ENCODE measurements around the gene TMEM269.
A peak's percentile ranks its signal among the peaks of the same experiment; 100 is the strongest.

Gene TMEM269

GRCh38 chr1:42824481-42825035 lies 39.8 kb downstream of the TMEM269 start:
- DNase-seq (ENCODE audit: low spot score) = no peak

DNA sequence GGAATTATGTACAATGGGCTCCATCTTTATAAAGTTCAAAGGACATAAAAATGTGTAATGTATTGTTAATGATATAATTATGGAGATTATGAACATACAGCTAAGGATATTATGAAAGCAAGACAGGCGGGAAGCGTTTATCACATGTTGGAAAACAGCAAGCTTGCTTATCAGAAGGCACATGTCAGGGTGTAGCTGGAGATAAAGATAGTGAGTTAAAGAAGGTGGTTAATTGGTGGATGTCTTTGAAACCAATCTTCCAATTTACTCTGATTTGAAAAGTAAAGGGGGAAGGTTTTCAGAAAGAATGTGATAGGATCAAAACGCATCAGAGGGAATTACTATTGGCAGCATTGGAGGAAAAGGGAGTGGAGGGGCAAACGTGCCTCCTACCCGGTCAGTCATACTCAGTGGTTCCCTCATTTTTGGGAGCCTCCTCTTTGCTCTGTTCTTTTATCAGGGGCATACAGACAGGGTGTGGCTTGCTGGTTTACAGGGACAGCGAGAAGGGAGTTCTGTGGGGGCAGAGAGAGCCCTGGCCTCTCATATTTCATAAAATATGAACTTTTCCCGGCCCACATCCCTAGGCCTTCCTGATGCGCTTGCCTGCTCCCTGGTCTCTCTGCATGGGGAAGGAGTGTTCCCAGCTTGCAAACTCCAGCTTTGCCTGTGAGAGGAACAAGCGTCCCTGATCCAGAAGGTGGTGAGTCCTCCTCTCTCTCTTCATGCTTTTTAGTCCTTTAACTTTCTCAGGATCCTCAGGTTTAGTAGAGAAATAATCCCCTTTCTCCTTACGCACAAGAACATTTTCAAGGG lies 40.5 kb downstream of the TMEM269 start:
- DNase-seq (ENCODE audit: low spot score) = no peak

DNA sequence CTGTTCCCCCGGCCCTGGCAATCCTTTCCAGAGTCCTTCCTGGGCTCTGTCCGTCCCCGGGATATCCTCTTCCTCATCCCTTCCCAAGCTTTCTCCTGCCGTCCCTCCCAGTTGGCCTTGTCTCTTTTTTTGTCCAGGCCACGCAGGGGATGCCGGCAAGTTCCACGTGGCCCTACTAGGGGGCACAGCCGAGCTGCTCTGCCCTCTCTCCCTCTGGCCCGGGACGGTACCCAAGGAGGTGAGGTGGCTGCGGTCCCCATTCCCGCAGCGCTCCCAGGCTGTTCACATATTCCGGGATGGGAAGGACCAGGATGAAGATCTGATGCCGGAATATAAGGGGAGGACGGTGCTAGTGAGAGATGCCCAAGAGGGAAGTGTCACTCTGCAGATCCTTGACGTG lies 45.8 kb downstream of the TMEM269 start:
- DNase-seq (ENCODE audit: low spot score) = no peak

DNA sequence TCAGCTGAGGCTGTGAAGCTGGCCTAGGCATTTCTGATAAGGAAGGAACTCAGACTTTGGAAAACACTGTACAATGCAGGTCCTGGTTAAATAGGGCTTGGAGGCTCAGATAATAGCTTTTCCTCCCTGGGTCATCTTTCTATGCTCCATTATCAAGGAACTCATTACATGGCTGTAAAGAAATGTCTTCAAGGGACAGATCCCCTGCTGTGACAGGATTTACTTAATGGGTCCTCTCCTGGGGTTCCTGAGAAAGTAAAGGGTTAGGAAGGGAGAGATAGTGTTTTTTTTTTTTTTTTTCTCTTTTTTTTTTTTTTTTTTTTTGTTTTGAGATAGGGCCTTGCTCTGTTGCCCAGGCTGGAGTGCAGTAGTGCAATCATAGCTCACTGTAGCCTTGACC lies 46.5 kb downstream of the TMEM269 start:
- no peak for DNase-seq (ENCODE audit: low spot score)

DNA sequence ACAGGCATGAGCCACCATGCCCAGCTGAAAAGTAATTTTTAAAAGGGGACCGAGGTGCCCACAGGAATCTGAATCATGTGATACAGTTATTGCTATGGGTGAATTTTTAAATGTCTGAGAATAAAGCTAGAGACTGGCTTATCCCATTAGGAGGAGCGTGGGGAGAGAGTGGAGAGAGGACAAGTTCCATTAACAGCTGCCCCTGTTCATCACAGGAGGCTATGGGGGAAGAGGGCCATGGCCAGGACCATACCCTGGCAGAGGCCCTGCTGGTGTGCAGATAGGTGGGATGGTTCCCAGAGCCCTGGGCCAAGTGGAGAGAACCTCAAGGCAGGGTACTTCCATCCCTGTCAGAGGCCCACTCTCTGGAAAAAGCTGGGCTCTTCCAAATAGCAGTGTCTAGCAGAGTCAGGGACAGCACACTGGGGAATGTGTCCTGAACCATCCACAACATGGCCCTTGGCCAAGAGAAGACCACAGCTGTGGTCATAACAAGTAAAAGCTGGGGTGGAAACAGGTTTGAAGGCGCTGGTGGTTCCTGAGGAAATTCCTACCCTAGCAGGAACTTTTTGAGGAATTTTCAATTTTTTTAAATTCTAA lies 48.0 kb downstream of the TMEM269 start:
- DNase-seq (ENCODE audit: low spot score) = no peak

DNA sequence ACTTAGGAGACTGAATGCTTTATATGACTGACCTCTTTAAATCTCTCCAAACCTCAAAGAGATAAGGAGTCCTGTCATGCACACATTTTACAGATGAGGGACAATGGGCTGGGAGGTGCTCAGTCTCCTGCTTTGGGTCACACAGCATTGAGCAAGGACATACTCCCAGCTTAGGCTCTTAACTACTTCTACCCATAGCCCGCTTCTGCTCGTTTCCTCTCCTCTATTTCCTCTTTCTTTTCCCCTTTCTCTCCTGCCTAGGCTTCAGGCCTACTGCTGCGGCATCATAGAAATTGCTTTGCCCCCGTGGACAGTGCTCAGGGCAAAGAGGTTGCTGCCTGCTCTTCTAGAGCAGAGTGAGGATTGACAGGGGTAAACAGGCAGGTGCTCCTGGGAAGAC lies 49.2 kb downstream of the TMEM269 start:
- DNase-seq (ENCODE audit: low spot score) = no peak

- DNase-seq (ENCODE audit: low spot score) = no peak
Measured at GRCh38 chr1:42834803-42835202, 50.0 kb downstream of the TMEM269 start.

GRCh38 chr1:42835422-42835821 lies 50.6 kb downstream of the TMEM269 start:
- no peak for DNase-seq (ENCODE audit: low spot score)

GRCh38 chr1:42837709-42838108 lies 52.9 kb downstream of the TMEM269 start:
- no peak for DNase-seq (ENCODE audit: low spot score)

DNA sequence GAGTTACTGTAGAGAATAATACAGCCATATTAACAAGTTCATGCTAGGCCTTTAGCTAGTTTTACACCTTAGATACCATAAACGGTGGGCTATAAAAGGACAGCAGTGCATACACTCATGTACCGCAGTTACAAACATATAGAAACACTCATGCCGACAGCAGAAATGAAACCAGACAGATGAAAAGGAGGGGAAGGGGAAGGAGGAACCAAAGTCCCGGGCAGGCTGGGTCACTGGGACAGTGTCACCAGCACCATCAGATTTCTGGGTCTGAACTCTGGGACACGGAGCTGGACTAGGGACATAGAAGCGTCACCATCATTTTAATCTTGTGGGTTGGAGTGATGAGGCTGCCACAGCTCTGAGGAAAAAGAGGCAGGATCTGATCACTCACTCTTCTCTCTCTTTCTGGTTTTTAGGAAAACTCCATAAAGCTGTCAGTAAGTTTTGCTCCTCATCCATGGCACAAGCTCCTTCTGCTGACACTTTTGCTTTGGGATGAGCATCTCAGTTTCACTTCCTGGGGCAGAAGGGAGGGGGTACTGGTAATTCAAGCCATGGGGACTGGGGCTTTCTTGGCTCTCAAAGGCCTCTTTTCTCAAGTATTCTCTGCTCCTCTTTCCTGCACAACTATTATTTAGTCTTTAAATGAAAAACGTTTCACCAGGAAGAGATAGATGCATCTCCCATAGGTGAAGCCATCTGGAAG lies 53.8 kb downstream of the TMEM269 start:
- DNase-seq (ENCODE audit: low spot score) = no peak

GRCh38 chr1:42841010-42841409 lies 56.2 kb downstream of the TMEM269 start:
- no peak for DNase-seq (ENCODE audit: low spot score)

- no peak for DNase-seq (ENCODE audit: low spot score)
Measured at GRCh38 chr1:42841440-42842147, 56.8 kb downstream of the TMEM269 start.

DNA sequence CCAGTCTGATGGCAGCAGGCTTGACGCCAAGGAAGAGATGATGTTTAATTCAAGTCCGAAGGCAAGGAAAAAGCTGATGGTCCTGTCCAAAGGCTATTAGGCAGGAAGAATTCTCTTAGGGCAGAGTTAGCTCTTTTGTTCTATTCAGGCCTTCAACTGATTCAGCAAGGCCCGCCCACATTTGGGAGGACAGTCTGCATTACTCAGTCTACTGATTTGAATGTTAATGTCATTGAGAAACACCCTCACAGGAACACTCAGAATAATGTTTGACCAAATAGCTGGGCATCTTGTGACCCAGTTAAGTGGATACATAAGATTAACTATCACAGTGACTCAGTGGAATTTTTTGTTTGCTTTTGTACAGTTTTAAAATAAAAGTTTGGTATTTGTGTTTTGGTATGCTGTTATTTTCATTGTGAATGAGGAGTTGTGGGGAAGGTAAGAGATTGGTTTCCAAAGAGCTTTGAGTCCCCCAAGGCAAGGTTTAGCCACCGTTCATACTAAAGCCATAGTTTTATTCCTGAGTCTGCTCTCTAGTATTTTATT lies 59.9 kb downstream of the TMEM269 start:
- no peak for DNase-seq (ENCODE audit: low spot score)

DNA sequence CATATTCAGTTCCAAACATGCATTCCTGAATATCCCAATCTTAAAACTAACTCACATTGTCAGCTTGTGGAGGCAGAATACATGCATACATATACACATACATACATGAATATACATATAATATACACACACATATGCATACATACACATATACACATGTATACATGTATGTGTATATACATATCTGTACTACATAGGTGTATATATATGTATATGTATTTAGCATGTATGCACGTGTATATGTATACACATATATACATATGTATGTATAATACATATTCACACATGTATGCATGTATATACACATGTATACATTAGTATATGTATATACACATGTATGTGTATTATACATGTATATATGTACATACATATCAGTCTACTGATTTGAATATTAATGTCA lies 60.4 kb downstream of the TMEM269 start:
- DNase-seq (ENCODE audit: low spot score) = no peak

- DNase-seq (ENCODE audit: low spot score) = no peak
Measured at GRCh38 chr1:42845866-42846256, 61.1 kb downstream of the TMEM269 start.

DNA sequence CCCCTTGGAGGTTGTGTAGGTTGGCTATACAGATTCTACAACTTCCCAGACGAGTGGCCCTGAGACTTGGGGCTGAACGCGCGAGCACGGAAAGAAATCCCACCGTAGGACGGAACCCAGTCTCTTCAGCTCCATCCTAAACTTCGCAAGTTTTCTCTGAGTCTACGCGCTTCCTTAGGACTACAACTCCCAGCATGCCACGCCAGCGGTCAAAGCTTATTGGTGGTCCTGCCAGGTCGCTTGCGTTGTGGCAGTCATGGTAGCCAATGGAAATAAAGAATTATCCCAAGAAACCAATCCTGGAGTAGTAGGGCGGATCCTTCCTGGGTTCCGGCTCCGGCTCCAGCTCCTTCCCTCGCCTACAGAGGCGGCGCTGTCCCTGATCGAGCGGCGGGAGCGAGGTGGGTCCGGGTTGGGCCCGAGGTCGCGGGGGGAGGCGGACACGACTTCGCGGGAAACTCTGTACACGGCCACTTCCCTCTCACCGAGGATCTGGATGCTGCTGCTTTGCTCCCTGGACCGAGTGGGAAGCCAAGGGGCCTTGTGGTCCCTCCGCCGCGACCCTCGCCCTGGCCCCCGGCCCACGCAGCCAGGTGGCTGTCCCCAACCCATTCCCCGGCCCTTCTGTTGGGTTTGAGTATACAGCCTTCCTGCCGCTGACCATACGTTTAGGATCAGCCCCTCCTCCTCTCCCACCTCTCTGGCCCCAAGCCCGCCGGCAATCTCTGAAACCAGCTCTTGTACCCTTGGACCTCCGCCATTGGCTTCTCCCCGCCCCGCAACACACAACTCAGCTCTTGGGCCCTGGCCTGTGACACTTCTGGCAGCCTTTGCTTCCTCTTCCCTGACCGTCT lies 61.7 kb downstream of the TMEM269 start, which contains the start of gene ZNF691:
TSS of gene ZNF691 (plus strand) at position 357 of the 854 bp plus-strand sequence. CDS start 3,046 bp downstream, outside the sequence.
- DNase-seq (ENCODE audit: low spot score) = peak; percentile 96

- peak; percentile 9 for DNase-seq (ENCODE audit: low spot score)
Measured at GRCh38 chr1:42847111-42847595, 62.4 kb downstream of the TMEM269 start.

DNA sequence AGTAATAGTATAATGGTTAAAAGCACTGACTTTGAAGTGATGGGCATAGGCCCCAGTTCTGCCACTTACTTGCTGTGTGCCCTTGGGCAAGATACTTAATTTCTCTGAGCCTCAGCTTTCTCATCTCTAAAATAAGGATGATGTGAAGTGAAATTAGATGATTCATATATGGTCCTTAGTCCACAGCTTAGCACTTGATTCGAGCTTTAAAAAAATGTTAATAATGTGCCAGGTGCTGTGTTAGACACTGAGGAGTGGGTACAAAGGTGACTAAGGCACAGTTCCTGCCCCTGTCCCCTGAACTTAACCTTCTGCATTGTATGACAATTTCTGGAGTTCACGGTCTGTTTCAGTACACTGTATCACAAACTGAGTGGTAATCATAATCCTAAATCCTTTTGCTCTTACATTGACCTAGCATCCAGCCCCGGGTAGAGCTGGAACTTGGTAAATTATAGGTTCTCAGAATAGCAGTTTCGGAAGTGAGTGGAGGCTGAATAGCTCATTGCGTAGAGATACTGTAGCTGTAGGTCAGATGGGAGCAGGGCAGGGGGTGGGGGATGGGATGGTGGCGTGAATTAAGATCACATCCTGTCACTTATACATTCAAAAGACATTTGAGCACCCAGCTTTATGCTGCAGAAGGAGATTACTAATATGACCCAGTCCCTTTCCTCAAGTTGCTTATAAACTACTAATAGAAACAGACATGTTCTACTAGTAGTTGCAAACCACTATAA lies 63.1 kb downstream of the TMEM269 start:
- DNase-seq (ENCODE audit: low spot score) = no peak

- DNase-seq (ENCODE audit: low spot score) = no peak
Measured at GRCh38 chr1:42848823-42849537, 64.2 kb downstream of the TMEM269 start.

Measured in SW480 (cell line).